ENCODE measurements around the gene SLC6A9. TPM values are rescaled to one million over a fixed set of nuclear protein-coding genes. Genes with fewer than 3 reads are reported as not detected.

SLC6A9 gene
- total RNA-seq, 1 experiment from 2014 or later = 6.0 TPM

DNA sequence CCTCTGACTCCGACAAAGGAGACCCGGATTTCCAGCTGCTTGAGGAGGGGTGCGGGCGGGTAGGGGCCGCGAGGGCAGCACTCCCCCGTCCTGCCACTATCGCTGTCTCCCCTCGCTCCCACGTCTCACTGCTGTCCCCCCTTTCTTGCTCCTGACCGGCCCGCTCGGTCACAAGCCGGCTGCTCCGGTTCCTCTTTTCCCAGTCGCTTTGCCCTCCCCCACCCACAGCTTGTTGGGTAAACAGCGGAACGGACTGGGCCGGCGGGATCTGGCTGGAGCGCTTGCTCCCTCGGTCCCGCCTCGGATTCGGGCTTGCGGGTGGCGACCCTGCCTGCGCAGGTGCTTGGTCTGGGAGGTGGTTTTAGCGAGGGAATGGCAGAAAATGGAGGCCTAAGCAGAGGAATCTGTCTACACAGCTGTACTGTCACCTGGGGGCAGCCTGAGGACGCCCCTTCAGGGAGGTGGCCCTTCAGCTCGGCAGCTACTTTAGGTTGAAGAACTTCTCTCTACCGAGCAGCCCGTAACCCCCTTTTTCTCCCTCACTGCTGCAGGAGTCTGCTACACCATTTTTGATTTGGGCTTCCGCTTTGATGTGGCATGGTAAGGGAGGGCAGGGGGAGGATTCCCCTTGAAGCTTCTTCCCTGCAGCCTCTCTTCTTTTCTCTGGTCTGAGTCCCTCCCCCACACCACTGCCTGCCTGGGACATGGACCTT lies 55.9 kb downstream of the SLC6A9 start:
- peak; percentile 34 for DNase-seq
- Histone ChIP-seq H3K4me3 (peak overlapping the region; percentile 76), H3K36me3 (peaks cover 42% of the 10 kb centered on the region), H3K27me3 (no peaks in the 10 kb centered on the region), H3K9me3 (no peaks in the 10 kb centered on the region)

DNA sequence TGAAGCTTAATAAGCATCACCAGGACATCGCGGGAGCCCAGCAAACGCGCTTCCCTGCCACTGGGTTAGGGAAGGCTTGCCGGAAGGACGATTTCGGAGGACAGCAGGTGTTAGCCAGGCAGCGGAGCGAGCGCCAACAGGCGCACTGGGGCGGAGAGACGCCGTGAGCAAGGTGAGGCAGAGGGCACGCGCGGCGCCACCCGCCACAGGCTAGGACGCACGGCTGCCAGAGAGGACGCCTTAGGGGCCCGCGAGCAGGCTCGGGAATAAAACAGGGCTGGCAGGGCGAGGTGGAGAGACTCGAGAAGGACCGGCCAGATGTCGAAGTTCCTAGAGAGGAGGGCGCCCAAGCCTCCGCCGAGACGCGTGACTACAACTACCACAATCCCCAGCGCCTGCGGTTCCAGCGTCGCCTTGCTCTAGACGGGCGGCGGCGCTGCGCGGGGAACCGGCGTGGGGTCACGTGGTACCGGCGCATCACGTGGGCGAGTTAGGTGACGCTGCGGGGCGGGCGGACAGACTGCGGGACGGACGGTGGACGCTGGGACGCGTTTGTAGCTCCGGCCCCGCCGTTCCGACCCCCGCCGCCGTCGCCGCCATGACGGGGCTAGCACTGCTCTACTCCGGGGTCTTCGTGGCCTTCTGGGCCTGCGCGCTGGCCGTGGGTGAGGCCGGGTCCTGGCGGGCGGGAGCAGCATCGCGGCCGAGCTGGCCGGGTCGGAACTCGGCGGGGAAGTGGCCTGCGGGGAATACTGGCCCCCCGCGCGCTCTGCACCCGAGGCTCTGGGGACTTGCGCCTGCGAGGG lies 56.6 kb downstream of the SLC6A9 start, which contains the start of gene ATP6V0B:
ATP6V0B (plus strand) TSS at position 518 of the 806 bp plus-strand sequence; CDS start at position 599, 81 bp downstream.
- no peaks in the 10 kb centered on the region for H3K27me3 ChIP-seq
- peak; percentile 95 for DNase-seq
- peaks cover 44% of the 10 kb centered on the region for H3K36me3 ChIP-seq
- no peaks in the 10 kb centered on the region for H3K9me3 ChIP-seq
- H3K4me3 ChIP-seq = peak within 1 kb of the TSS; percentile 76

DNA sequence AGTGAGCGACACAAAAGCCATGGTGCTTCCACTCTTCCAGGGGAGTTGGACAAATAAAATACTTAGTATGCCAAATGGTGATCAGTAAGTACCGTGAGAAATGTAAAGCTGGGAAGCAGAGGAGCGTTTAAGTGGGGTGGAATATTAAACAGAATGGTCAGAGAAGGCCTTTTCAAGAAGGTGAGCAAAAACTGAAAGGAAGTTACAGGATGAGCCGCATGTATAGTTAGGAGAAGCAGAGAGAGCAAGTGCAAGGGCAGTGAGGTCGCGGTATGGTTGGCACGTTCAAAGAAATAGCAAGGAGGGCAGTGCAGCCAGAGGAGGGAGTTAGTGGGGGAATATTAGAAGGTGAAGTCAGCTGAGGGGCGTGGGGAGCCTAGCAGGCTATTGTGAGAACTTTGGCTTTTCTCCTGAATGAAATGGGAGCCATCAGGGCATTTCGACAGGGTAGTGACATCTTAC lies 57.2 kb downstream of the SLC6A9 start:
- no peaks in the 10 kb centered on the region for H3K9me3 ChIP-seq
- peak overlapping the region; percentile 76 for H3K4me3 ChIP-seq
- H3K36me3 ChIP-seq = peaks cover 44% of the 10 kb centered on the region
- H3K27me3 ChIP-seq = no peaks in the 10 kb centered on the region
- DNase-seq = peak; percentile 36

DNA sequence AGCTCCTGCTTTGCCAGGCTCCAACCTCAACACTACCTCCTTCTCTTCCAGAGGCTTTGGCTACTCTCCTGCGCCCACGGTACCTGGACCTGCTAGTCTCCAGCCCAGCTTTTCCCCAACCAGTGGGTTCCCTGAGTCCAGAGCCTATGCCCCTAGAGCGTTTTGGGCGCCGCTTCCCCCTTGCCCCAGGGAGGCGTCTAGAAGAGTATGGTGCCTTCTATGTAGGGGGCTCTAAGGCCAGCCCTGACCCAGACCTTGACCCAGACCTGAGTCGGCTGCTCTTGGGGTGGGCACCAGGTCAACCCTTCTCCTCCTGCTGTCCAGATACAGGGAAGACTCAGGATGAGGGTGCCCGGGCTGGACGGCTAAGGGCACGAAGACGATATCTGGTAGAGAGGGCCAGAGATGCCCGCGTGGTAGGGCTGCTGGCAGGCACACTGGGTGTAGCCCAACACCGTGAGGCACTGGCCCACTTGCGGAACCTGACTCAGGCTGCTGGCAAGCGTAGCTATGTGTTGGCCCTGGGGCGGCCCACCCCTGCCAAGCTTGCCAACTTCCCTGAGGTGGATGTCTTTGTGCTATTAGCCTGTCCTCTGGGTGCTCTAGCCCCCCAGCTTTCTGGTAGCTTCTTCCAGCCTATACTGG lies 59.8 kb downstream of the SLC6A9 start:
- Histone ChIP-seq H3K4me3 (no peak overlapping the region), H3K36me3 (peaks cover 25% of the 10 kb centered on the region), H3K27me3 (no peaks in the 10 kb centered on the region), H3K9me3 (no peaks in the 10 kb centered on the region)
- no peak for DNase-seq

DNA sequence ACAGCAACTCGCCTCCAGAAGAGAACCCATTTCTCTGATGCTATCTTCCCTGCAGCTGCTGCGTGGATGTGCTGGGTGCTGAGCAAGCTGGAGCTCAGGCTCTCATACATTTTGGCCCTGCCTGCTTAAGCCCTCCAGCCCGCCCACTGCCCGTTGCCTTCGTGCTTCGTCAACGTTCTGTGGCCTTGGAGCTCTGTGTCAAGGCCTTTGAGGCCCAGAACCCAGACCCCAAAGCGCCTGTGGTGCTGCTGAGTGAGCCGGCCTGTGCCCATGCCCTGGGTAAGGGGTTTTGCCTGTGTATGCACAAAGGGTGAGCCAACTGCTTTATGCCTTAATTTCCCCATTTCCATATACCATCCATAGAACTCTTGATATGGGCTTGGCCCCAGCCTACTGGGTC lies 60.4 kb downstream of the SLC6A9 start:
- Histone ChIP-seq H3K9me3 (no peaks in the 10 kb centered on the region), H3K4me3 (peak overlapping the region; percentile 100), H3K27me3 (no peaks in the 10 kb centered on the region), H3K36me3 (peaks cover 22% of the 10 kb centered on the region)
- DNase-seq = no peak

DNA sequence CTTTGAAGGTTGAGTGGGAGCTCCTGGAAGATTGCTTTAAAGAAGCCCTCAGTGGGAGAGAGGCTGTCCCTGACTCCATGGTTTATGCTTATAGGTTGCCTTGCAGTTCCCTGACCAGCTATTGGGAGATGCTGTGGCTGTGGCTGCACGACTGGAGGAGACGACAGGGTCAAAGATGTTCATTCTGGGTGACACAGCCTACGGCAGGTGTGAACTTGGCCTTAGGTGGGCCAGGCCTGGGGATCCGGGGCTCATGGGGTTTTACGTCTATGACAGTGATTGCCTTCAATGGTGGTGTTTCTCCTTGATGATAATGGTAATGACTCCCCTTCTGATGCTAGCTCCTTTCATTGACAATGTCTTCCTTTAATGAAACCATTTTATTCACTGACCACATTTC lies 60.8 kb downstream of the SLC6A9 start:
- Histone ChIP-seq H3K36me3 (peaks cover 22% of the 10 kb centered on the region), H3K4me3 (peak overlapping the region; percentile 100), H3K9me3 (no peaks in the 10 kb centered on the region), H3K27me3 (no peaks in the 10 kb centered on the region)
- no peak for DNase-seq

DNA sequence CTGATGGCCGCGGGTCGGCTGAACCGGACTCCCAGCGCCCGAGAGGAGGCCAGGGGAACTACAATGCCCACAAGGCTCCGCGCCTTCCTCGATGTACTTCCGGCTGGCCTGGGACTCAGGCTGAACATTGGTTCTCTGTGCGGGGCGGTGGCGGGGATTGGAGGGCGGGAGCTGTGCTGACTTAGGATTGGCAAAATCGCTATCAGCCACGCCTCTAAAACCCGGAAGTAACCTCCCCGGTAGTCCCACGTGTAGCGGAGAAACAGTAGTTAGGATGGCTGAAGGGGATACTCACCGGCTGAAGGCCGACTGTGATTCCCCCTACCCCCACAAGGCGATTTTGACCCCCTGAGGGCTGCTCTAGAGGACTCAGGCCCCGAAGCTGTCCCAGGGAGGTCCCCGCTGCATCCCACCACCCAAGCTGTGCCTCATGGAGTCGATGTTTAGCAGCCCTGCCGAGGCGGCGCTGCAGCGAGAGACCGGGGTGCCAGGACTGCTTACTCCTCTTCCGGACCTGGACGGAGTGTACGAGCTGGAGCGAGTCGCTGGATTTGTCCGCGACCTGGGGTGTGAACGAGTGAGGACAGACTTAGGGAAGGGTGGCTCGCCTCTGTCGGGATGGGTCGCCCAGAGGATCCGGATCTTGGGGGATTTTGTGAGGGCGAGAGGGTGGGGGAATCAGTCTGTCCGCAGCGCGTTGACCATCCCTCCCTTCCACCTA lies 61.4 kb downstream of the SLC6A9 start, which contains the start of gene DPH2:
DPH2 (plus strand) TSS at position 265 of the 721 bp plus-strand sequence; CDS start at position 431, 166 bp downstream.
- peak; percentile 98 for DNase-seq
- Histone ChIP-seq H3K9me3 (no peaks in the 10 kb centered on the region), H3K36me3 (peaks cover 22% of the 10 kb centered on the region)

DNA sequence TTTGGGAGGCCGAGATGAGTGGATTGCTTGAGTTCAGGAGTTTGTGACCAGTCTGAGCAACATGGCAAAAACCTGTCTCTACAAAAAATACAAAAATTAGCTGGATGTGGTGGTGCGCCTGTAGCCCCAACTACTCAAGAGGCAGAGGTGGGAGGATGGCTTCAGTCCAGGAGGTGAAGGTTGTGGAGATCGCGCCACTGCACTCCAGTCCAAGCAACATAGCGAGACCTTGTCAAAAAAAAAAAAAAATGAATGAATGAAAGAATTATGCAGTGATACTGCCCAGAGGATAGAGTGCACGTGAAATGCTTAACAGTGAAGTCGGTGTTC lies 61.9 kb downstream of the SLC6A9 start:
- Histone ChIP-seq H3K4me3 (peak overlapping the region; percentile 100), H3K27me3 (no peaks in the 10 kb centered on the region), H3K36me3 (peaks cover 22% of the 10 kb centered on the region), H3K9me3 (no peaks in the 10 kb centered on the region)
- no peak for DNase-seq

More for the DNA sequence above, 61.4 kb downstream of the SLC6A9 start, which contains the start of gene DPH2:
- Histone ChIP-seq H3K27me3 (no peaks in the 10 kb centered on the region), H3K4me3 (peak within 1 kb of the TSS; percentile 100)

DNA sequence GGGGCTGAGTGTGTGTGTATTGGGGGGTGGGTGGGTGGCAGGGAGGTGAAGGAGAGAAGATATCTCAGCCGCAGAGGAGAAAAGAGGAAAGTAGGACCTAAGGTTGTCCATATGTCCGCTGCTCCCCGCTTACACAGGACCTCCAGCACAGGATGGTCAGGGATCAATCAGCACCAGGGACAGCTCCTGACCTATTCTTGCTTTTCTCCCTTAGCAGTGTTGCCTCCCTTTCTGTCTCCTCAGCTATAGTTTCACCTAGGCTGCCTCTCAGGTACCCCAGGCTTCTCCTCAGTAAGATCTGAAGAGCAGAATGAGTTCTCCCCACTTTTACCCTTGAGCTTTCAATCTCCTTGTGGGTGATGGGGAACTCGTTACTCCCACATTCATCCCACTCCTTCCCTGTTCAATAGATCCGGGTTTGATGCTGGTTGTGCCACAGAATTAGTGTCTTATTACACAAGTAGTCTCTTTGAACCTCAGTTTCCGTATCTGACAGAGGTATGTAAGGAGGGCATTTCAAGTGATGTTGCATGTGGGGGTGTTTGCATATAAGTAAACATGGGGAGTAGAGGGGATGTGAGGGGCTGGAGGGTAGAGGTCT lies 62.8 kb downstream of the SLC6A9 start:
- H3K27me3 ChIP-seq = no peaks in the 10 kb centered on the region
- peaks cover 22% of the 10 kb centered on the region for H3K36me3 ChIP-seq
- H3K4me3 ChIP-seq = no peak overlapping the region
- DNase-seq = no peak
- no peaks in the 10 kb centered on the region for H3K9me3 ChIP-seq

DNA sequence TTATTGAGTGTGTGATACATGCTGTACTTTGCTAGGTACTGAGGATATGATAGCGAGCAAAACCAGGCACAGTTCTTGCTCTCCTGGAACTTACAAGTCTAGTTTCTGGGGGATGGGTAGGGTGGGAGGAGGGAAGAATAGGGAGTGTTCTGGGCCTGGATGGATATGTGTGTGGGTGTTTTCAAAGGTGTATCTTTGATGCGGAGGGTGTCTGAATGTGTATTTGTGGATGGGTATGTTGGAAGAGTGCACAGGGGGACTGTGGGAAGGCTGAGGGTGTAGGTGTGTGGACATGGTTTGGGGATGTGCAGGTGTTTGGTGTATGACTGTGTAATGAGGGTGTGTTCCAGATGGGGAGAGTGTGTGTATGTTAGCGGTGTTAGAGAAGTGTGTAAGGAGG lies 65.9 kb downstream of the SLC6A9 start:
- Histone ChIP-seq H3K36me3 (peaks cover 2% of the 10 kb centered on the region), H3K9me3 (no peaks in the 10 kb centered on the region), H3K4me3 (no peak overlapping the region), H3K27me3 (no peaks in the 10 kb centered on the region)
- no peak for DNase-seq

DNA sequence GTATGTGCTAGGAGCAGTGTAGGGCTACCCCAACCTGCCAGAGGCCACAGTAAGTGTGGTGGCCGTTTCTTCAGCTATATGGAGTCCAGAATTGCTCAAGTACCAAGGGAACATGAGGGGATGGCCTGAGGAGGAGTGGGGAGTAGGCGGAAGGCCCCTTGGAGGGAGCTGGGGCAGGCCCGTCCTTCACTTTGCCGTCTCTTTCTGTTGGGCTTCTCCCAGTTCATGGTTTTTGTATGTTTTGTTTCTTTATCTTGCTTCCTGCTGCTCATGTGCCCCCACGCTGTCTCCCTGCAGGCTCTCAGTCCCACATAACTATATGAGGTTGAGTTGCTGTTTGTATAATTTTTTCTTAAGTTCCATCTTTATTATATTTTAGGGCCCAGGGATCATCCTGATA lies 67.4 kb downstream of the SLC6A9 start:
- peaks cover 3% of the 10 kb centered on the region; the same call in 1 of the 2 replicates for H3K36me3 ChIP-seq
- no peak for DNase-seq
- H3K27me3 ChIP-seq = no peaks in the 10 kb centered on the region
- no peaks in the 10 kb centered on the region for H3K9me3 ChIP-seq
- H3K4me3 ChIP-seq = no peak overlapping the region

DNA sequence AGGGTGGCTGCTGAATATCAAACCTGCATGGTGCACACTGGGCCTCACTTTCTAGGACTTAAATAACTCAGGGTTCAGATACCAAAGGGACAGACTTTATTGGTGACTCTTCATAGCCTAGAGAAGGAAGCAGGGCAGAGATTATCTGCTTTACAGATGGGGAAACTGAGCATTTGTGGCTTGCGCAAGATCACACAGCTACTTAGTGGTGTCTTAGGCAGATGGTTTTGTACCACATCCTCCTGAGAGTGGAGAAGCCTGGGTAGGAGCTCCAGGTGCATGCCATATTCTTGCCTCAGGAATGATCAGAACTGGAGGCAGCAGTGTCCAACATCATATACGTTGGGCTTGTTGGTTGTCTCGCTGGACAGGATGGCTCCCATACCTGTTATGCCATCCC lies 68.3 kb downstream of the SLC6A9 start:
- H3K36me3 ChIP-seq = peaks cover 5% of the 10 kb centered on the region; the same call in 1 of the 2 replicates
- no peaks in the 10 kb centered on the region for H3K27me3 ChIP-seq
- no peaks in the 10 kb centered on the region for H3K9me3 ChIP-seq
- H3K4me3 ChIP-seq = no peak overlapping the region
- no peak for DNase-seq

DNA sequence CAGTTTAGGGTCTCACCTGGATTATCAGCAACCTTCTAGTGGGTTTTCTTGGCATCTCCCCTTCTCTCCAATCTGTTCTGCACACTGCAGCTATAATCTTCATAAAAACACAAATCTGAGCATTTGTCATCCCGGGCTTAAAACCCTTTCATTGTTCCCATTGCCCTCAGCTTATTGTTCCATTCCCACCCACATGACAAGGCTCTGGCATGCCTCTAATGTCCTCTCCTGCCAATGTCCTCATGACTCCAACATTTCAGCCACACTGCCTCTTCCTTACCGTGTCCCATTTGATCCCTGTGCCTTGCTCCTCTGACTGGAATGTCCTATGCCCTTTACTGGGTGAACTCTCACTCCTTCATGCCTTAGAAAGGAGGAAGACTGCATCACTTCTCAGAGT lies 68.9 kb downstream of the SLC6A9 start:
- no peak overlapping the region for H3K4me3 ChIP-seq

DNA sequence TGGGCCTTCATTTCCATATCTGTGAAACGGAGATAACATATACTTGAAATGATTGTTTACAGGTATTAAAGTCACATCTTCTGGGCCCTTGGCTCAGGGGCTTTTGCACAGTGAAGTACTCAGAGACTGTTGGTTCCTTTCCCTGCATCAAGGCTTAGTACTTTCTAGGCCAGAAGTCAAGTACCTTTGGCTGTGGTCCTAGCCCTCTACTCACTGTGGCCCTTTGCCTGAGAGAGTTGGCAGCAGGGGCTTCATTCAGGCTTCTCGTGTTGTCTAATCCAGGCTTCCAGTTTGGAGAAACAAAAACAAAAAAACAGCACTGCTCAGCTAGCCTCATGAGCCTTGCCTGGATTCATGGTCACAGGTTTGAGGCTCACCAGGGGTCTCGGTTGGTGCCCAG lies 69.6 kb downstream of the SLC6A9 start:
- no peak overlapping the region for H3K4me3 ChIP-seq
- no peaks in the 10 kb centered on the region for H3K9me3 ChIP-seq
- DNase-seq = no peak
- peaks cover 13% of the 10 kb centered on the region for H3K36me3 ChIP-seq
- H3K27me3 ChIP-seq = no peaks in the 10 kb centered on the region

More for the DNA sequence above, 68.9 kb downstream of the SLC6A9 start:
- peaks cover 11% of the 10 kb centered on the region for H3K36me3 ChIP-seq
- H3K27me3 ChIP-seq = no peaks in the 10 kb centered on the region
- DNase-seq = no peak
- H3K9me3 ChIP-seq = no peaks in the 10 kb centered on the region

DNA sequence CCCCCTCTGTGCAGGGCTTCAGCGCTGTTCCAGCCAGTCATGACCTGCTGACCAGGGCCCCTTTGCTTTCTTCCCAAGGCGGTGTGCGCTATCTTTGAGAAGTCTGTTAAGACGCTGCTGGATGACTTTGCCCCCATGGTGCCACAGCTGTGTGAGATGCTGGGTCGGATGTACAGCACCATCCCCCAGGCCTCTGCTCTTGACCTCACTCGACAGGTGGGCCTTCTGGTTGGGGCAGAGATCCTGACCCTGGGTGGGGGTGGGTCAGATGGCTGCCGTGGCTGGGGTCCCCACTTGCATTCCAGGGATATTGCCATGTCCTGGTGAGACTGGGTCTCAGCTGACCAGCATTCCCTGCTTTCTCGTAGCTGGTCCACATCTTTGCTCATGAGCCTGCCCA lies 70.5 kb downstream of the SLC6A9 start:
- Histone ChIP-seq H3K27me3 (no peaks in the 10 kb centered on the region), H3K4me3 (no peak overlapping the region), H3K36me3 (peaks cover 15% of the 10 kb centered on the region), H3K9me3 (no peaks in the 10 kb centered on the region)
- DNase-seq = no peak

All from MG63 (cell line).